ENCODE measurements around the gene UNC5CL.

Gene UNC5CL

DNA sequence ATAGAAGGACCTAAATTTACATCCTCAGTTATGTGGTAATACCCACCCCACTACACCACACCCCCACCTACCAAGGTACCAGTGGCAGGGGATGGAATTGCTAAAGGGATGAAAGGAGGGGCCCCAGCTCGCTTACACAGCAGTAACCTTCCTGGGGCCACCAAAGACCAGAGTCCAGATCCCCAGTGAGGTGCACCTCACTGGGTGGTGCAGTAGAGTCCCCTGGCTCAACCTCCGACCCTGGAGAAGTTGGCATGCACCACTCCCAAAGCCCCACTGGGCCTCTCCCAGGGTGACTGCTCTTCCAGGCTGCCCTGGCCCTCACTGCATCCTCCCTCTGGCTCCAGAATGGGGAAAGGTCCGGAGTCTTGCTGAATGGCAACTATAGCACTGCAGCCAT lies 816 bp downstream of the UNC5CL start:
- no peak for TF ChIP-seq Cebpa-rat (IDR thresholded peaks at IDR 0.05)
- Histone ChIP-seq H3K27me3 (no peaks in the 10 kb centered on the region), H3K27ac (no peak overlapping the region), H3K36me3 (no peaks in the 10 kb centered on the region), H3K9ac (no peak overlapping the region), H3K4me2 (no peak overlapping the region), H3K9me3 (replicated peaks in 1 of 11) (no peaks in the 10 kb centered on the region), H3K4me1 (peaks cover 0 to 19% (median 6%) of the 10 kb centered on the region in 10 experiments; a peak in 9 of 20 replicates), H3K4me3 (no peak overlapping the region), H4K20me1 (no peaks in the 10 kb centered on the region)

DNA sequence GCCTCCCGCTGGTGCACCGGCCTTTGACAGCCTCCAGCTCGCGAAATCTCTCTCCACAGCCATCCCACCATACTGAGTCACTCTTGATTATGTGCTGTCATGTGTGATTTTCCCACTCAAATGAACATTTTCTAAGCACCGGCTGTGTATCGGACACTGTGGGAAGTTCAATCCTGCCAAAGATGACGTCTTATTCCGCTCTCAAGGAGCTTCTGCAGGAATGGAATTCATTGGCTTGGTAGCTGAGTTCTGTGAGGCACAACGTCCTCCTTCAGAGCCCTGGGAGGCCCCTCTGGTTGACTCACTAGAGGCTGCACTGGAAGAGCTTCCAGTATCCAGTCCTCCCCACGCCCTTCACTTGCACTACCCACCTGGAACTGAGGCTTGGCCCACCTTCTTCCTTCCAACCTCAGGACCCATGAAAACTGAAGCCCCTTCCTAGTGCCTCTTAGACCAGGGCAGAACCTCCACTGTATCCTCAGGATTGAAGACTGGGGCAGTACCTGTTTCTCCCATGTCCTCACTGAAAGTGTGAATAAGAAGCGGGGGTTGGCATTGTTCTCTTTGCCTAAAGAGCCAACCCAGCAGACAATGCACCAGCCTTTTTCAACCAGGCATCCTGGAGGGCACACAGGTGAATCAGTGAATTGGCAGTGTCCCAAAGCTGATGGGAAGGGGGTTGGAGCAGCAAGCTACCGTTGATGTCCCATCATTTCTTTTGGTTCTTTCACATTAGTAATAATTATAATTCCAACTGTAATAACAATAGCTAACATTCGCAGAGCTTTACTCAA lies 1.7 kb downstream of the UNC5CL start:
- Histone ChIP-seq H3K27me3 (no peaks in the 10 kb centered on the region), H4K20me1 (no peaks in the 10 kb centered on the region), H3K4me2 (no peak overlapping the region), H3K4me1 (peaks cover 0 to 13% (median 6%) of the 10 kb centered on the region in 10 experiments; a peak in 9 of 20 replicates), H3K9me3 (replicated peaks in 1 of 11) (no peaks in the 10 kb centered on the region), H3K4me3 (no peak overlapping the region), H3K27ac (no peak overlapping the region), H3K36me3 (no peaks in the 10 kb centered on the region), H3K9ac (no peak overlapping the region)
- TF ChIP-seq Cebpa-rat (IDR thresholded peaks at IDR 0.05): no peak

DNA sequence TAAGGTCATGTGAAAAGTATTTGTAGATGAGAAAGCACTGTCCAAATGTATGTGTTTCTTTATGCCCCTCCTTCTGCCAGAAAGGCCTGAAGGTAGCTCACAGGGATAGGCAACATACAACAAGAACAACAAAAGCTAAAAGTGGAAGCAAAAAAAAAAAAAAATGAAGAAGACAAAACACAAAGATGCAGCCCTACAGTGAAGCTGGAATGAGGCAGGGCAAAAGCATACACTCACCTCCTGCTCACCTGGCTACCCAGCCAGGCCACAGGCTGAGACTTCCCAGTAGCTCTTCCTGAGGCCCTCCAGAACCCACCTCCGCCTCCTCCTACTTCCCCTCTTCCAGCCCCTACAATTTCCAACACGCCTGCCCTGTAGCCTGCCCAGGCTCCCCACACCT lies 2.4 kb downstream of the UNC5CL start:
- H3K9me3 ChIP-seq (replicated peaks in 1 of 11): no peaks in the 10 kb centered on the region
- no peak for TF ChIP-seq Cebpa-rat (IDR thresholded peaks at IDR 0.05)
- no peaks in the 10 kb centered on the region for H3K27me3 ChIP-seq
- H3K4me3 ChIP-seq: no peak overlapping the region
- no peaks in the 10 kb centered on the region for H4K20me1 ChIP-seq
- no peak overlapping the region for H3K4me2 ChIP-seq
- H3K36me3 ChIP-seq: no peaks in the 10 kb centered on the region
- no peak overlapping the region for H3K9ac ChIP-seq
- H3K27ac ChIP-seq: no peak overlapping the region
- H3K4me1 ChIP-seq: peaks cover 0 to 13% (median 6%) of the 10 kb centered on the region in 10 experiments; a peak in 9 of 20 replicates

DNA sequence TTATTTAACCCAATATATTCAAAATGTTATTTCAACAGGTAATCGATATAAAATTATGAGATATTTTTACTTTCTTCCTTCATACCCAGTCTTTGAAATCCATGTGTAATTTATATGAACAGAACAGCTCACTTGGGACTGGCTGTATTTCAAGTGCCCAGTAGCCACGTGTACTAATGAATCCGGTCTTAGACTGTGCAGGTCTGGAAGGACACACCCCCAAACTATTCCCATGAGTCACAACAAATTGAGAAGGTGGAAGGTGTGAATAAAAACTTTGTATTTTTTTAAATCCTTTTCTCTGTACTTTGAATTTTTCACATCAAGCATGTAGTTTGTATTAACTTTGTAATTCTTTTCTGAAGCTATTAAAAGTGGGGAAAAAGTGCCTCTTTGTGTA lies 2.8 kb downstream of the UNC5CL start:
- no peak overlapping the region for H3K4me2 ChIP-seq
- H3K4me1 ChIP-seq: peaks cover 0 to 13% (median 6%) of the 10 kb centered on the region in 10 experiments; a peak in 9 of 20 replicates
- H3K36me3 ChIP-seq: no peaks in the 10 kb centered on the region
- no peak overlapping the region for H3K4me3 ChIP-seq
- H3K27me3 ChIP-seq: no peaks in the 10 kb centered on the region
- no peak for TF ChIP-seq Cebpa-rat (IDR thresholded peaks at IDR 0.05)
- H3K9me3 ChIP-seq (replicated peaks in 1 of 11): no peaks in the 10 kb centered on the region
- no peaks in the 10 kb centered on the region for H4K20me1 ChIP-seq
- no peak overlapping the region for H3K9ac ChIP-seq
- H3K27ac ChIP-seq: no peak overlapping the region

GRCh38 chr6:41033776-41034175 lies 5.2 kb downstream of the UNC5CL start:
- Histone ChIP-seq H3K27ac (no peak overlapping the region), H3K27me3 (no peaks in the 10 kb centered on the region)
- no peak for TF ChIP-seq Cebpa-rat (IDR thresholded peaks at IDR 0.05)

GRCh38 chr6:41032830-41033229 lies 6.2 kb downstream of the UNC5CL start:
- H3K36me3 ChIP-seq: no peaks in the 10 kb centered on the region
- H3K27me3 ChIP-seq: no peaks in the 10 kb centered on the region
- no peaks in the 10 kb centered on the region for H4K20me1 ChIP-seq
- H3K4me2 ChIP-seq: no peak overlapping the region
- TF ChIP-seq Cebpa-rat (IDR thresholded peaks at IDR 0.05): no peak
- no peak overlapping the region for H3K9ac ChIP-seq
- H3K4me1 ChIP-seq: peaks cover 10 to 30% (median 24%) of the 10 kb centered on the region in 10 experiments
- no peaks in the 10 kb centered on the region for H3K9me3 ChIP-seq (replicated peaks in 1 of 11)
- H3K27ac ChIP-seq: no peak overlapping the region
- H3K4me3 ChIP-seq: no peak overlapping the region

More at GRCh38 chr6:41033776-41034175, 5.2 kb downstream of the UNC5CL start:
- Histone ChIP-seq H3K9ac (no peak overlapping the region), H3K4me3 (no peak overlapping the region), H3K4me2 (no peak overlapping the region), H3K4me1 (peaks cover 4 to 22% (median 16%) of the 10 kb centered on the region in 10 experiments), H4K20me1 (no peaks in the 10 kb centered on the region), H3K36me3 (no peaks in the 10 kb centered on the region), H3K9me3 (replicated peaks in 1 of 11) (no peaks in the 10 kb centered on the region)

- peaks cover 34 to 55% (median 42%) of the 10 kb centered on the region in 10 experiments for H3K4me1 ChIP-seq
- no peaks in the 10 kb centered on the region for H3K9me3 ChIP-seq (replicated peaks in 1 of 11)
- H3K36me3 ChIP-seq: peaks cover 0 to 8% (median 0%) of the 10 kb centered on the region in 11 experiments; a peak in 4 of 22 replicates
- H3K4me2 ChIP-seq: peak overlapping the region; percentile 92 to 99 (median 95)
- peak overlapping the region; percentile 79 to 97 (median 95) for H3K27ac ChIP-seq
- no peaks in the 10 kb centered on the region for H3K27me3 ChIP-seq
- H3K9ac ChIP-seq: peak overlapping the region; percentile 84 to 93 (median 88)
- H3K4me3 ChIP-seq: peak overlapping the region; percentile 55 to 75 (median 65)
- no peaks in the 10 kb centered on the region for H4K20me1 ChIP-seq
- TF ChIP-seq Cebpa-rat (IDR thresholded peaks at IDR 0.05): no peak
These were observed 10.2 kb downstream of the UNC5CL start for GRCh38 chr6:41028561-41029412.

GRCh38 chr6:41027799-41028560 lies 11.0 kb downstream of the UNC5CL start:
- peak overlapping the region; percentile 55 to 75 (median 65) for H3K4me3 ChIP-seq
- H3K4me1 ChIP-seq: peaks cover 34 to 55% (median 42%) of the 10 kb centered on the region in 10 experiments
- peak overlapping the region; percentile 84 to 93 (median 88) for H3K9ac ChIP-seq
- no peaks in the 10 kb centered on the region for H3K27me3 ChIP-seq
- no peaks in the 10 kb centered on the region for H4K20me1 ChIP-seq
- peak overlapping the region; percentile 79 to 97 (median 95) for H3K27ac ChIP-seq
- peaks cover 0 to 13% (median 0%) of the 10 kb centered on the region in 11 experiments; a peak in 4 of 22 replicates for H3K36me3 ChIP-seq
- H3K9me3 ChIP-seq (replicated peaks in 1 of 11): no peaks in the 10 kb centered on the region
- TF ChIP-seq Cebpa-rat (IDR thresholded peaks at IDR 0.05): no peak
- peak overlapping the region; percentile 92 to 99 (median 95) for H3K4me2 ChIP-seq
